ENCODE results near the gene PHF19. TPM values are rescaled to one million over a fixed set of nuclear protein-coding genes. Genes with fewer than 3 reads are reported as not detected.

PHF19 gene
- total and polyA plus RNA-seq, 10 of the 15 experiments (the other 5 are each of a cell fraction or from before 2014, with no cell fraction given): 26.0 to 133 (median 87.7) TPM

GRCh38 chr9:120900824-120901223, 23.8 kb upstream of the PHF19 start:
- Histone ChIP-seq H3K4me1 (ENCODE audit: control insufficient read depth, insufficient read depth, low read length) (peaks cover 47% of the 10 kb centered on the region), H4K20me1 (ENCODE audit: control insufficient read depth, insufficient read depth) (no peaks in the 10 kb centered on the region), H2AFZ (ENCODE audit: control insufficient read depth, low read depth, low read length) (no peak overlapping the region), H3K36me3 (ENCODE audit: control insufficient read depth in 2 of 2, insufficient read depth in 2 of 2, low read length in 1 of 2) (peaks cover 15 to 32% of the 10 kb centered on the region in 2 experiments; a peak in 3 of 4 replicates), H3K27ac (ENCODE audit: control insufficient read depth, insufficient read depth) (no peak overlapping the region; the same call in 1 of the 2 replicates), H3K4me2 (ENCODE audit: control insufficient read depth, insufficient read depth) (no peak overlapping the region), H3K79me2 (ENCODE audit: control insufficient read depth, insufficient read depth, low read length) (no peaks in the 10 kb centered on the region), H3K9me3 (replicated peaks; ENCODE audit: control insufficient read depth, insufficient read depth, low read length) (no peaks in the 10 kb centered on the region), H3K4me3 (no peak overlapping the region), H3K27me3 (replicated peaks in 1 of 2; ENCODE audit: control insufficient read depth in 2 of 2, insufficient read depth in 2 of 2, low read length in 1 of 2) (no peaks in the 10 kb centered on the region), H3K9ac (ENCODE audit: control insufficient read depth, insufficient read depth, low read length) (no peak overlapping the region)
- intact Hi-C loops (cut with micrococcal nuclease; ENCODE audit: unreplicated experiment) (no loop called here), in situ Hi-C loops (cut with MboI) (no loop called here)
- RAD21 ChIA-PET (ENCODE audit: unreplicated experiment): interaction anchor here (1.3 kb wide), 1 partner anchor 159 kb away, joined by 3 read pairs; no protein-coding TSS in a partner anchor
- ATAC-seq (no peak), DNase-seq (ENCODE audit: low read depth, low spot score) (no peak), FAIRE-seq (no peak)
- POLR2A ChIA-PET: interaction anchor here (1.1 to 2.1 kb wide), 2 partner anchors 8 to 14 kb away, joined by 3 to 7 read pairs; no protein-coding TSS in a partner anchor
- 93% methylated on average over 3 of the region's 3 CpGs for WGBS (ENCODE audit: insufficient coverage, insufficient replicate concordance, low lambda C conversion rate, missing lambda C conversion rate)
- no TSS peak for BruUV-seq (replicated peaks)
- SMC1A ChIA-PET (ENCODE audit: uncharacterized antibody, unreplicated experiment): interaction anchor here (1.4 to 23.6 kb wide), 2 partner anchors 22 to 27 kb away, joined by 3 to 522 read pairs; partner anchors contain the start of gene TRAF1
- CTCF ChIA-PET: interaction anchor here (0.9 to 2.2 kb wide), 5 partner anchors 11 to 32 kb away, joined by 3 to 8 read pairs (median 3); partner anchors contain the start of gene TRAF1
- TF ChIP-seq TBL1XR1 (IDR thresholded peaks at IDR 0.05; ENCODE audit: low read depth, low read length) (no peak), HDGF (IDR thresholded peaks at IDR 0.05) (no peak), E2F8 (IDR thresholded peaks at IDR 0.05; ENCODE audit: low read depth, partially characterized antibody) (no peak), MAX (IDR thresholded peaks at IDR 0.05; ENCODE audit: low read depth, low read length) (no peak), MEF2A (IDR thresholded peaks at IDR 0.05; ENCODE audit: insufficient read depth, low read depth, low read length) (0 out of 2 replicates have a peak, but pooled peaks have one; percentile 3), MYC (IDR thresholded peaks at IDR 0.05; ENCODE audit: insufficient read depth, insufficient read length, insufficient replicate concordance, low read length, severe bottlenecking) (no peak), GATAD2B (conservative IDR thresholded peaks at IDR 0.05; ENCODE audit: low read depth) (no peak), ZNF274 (IDR thresholded peaks at IDR 0.05; ENCODE audit: insufficient read depth, insufficient read length) (no peak), EGR1 (IDR thresholded peaks at IDR 0.05; ENCODE audit: borderline replicate concordance in 1 of 2, low read depth in 2 of 2, low read length in 2 of 2) (no peak), SIX5 (IDR thresholded peaks at IDR 0.05; ENCODE audit: low read depth, low read length, severe bottlenecking) (no peak), PRDM15 (CRISPR knock-in tag; IDR thresholded peaks at IDR 0.05) (no peak), BCL11A (IDR thresholded peaks at IDR 0.05; ENCODE audit: low read depth, low read length) (no peak), BMI1 (IDR thresholded peaks at IDR 0.05; ENCODE audit: borderline replicate concordance) (no peak), SMAD5 (IDR thresholded peaks at IDR 0.05; ENCODE audit: low read depth) (no peak; the same call in 1 of the 2 replicates), POLR2AphosphoS5 (IDR thresholded peaks at IDR 0.05; ENCODE audit: low read length) (no peak), CHD1 (IDR thresholded peaks at IDR 0.05; ENCODE audit: low read depth, low read length) (no peak), ZBED1 (IDR thresholded peaks at IDR 0.05; ENCODE audit: borderline replicate concordance) (0 out of 2 replicates have a peak, but pooled peaks have one; percentile 1), POLR2A (IDR thresholded peaks at IDR 0.05; ENCODE audit: low read depth, low read length) (peak; percentile 72), RAD21 (IDR thresholded peaks at IDR 0.05; ENCODE audit: insufficient read depth, low read depth, low read length) (no peak)

Data from GM12878 (cell line).